NCI-H187 treated with DMSO at 0.1 percent for 48 hours (cell line): ENCODE data around the gene FUT8.
"Not testable (repeated sequence)": the region's sequence is repeated elsewhere in the genome, so short reads cannot be mapped to it uniquely, and the experiment has no call there.

Source experiments
- DNase-seq: peaks from one replicate; lab custom pipeline; 2025; lab: John Stamatoyannopoulos, UW

The FUT8 gene

DNA sequence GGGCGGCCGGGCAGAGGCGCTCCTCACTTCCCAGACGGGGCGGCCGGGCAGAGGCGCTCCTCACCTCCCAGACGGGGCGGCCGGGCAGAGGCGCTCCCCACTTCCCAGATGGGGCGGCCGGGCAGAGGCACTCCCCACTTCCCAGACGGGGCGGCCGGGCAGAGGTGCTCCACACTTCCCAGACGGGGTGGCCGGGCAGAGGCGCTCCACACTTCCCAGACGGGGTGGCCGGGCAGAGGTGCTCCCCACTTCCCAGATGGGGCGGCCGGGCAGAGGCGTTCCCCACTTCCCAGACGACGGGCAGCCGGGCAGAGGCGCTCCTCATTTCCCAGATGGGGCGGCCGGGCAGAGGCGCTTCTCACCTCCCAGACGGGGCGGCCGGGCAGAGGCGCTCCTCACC is 304.3 kb downstream of the FUT8 start:
- DNase-seq, result not testable (repeated sequence)

DNA sequence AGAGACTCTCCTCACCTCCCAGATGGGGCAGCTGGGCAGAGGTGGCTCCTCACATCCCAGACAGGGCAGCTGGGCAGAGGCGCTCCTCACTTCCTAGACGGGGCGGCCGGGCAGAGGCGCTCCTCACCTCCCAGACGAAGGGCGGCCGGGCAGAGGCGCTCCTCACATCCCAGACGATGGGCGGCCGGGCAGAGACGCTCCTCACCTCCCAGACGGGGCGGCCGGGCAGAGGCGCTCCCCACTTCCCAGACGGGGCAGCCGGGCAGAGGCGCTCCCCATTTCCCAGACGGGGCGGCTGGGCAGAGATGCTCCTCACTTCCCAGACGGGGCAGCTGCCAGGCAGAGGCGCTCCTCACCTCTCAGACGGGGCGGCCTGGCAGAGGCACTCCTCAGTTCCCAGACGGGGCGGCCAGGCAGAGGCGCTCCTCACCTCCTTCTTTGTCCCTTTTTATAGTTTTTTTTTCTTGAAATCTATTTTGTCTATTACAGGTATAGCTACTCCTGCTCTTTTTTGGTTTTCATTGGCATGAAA is 304.9 kb downstream of the FUT8 start:
- DNase-seq, result not testable (repeated sequence)

DNA sequence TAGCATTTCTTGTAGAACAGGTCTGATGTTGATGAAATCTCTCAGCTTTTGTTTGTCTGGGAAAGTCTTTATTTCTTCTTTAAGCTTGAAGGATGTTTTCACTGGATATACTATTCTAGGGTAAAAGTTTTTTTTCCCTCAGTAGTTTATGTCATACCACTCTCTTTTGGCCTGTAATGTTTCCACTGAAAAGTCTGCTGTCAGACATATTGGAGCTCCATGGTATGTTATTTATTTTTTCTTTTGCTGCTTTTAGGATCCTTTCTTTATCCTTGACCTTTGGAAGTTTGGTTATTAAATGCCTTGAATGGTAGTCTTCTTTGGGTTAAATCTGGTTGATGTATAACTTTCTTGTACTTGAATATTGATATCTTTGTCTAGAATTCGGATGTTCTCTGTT is 306.1 kb downstream of the FUT8 start:
- no peak for DNase-seq

DNA sequence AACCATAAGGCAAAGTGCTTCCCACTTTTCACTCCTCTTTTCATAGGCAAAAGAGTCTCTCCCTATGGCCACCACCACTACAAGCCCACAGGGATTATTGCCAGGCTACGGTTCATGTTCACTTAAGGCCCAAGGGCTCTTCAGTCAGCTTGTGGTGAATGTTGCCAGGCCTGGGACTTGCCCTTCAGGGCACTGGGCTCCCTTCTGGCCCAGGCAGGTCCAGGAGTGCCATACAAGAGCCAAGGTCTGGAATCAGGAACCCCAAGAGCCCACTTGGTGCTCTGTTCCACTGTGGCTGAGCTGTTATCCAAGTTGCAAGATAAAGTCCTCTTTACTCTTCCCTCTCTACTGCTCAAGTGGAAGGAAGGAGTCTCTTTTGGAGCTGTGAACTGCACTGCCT is 307.6 kb downstream of the FUT8 start:
- DNase-seq, result no peak

DNA sequence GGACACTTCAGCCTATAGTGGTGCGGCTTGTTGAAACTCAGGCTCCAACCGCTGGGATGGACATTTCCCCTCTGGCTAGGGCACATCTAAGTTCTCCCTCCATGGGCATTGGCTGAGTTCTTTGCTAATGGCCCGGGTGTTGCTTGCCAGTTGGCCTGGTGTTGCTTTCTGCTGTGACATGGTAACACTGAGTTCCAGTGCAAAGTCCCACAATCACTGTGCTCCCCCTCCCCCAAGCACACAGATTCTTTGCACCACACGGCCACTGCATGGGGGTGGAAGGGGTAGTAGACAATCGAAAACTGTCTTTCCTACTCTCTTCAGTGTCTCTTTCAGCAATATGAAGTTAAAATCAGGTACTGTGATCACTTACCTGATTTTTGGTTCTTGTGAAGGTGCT is 308.2 kb downstream of the FUT8 start:
- no peak for DNase-seq

DNA sequence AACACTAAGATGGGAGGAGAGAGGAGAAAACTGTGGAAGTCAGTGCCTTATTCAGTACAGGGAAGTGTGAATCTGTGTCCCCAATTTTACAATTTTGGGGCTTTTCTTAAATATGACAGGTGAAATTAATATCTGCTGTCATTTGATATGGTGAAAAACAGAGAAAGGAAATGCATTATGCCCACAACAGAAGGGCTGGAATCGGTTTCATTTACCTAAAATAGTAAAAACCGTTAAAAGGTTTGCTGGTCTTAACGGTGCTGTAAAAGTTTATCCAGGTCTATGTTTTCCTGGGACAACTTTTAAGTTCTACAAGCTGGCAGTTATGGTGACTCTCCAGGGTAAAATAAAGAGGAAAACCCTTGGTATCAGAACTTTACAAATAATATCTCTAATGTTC is 310.8 kb downstream of the FUT8 start:
- DNase-seq, result no peak

DNA sequence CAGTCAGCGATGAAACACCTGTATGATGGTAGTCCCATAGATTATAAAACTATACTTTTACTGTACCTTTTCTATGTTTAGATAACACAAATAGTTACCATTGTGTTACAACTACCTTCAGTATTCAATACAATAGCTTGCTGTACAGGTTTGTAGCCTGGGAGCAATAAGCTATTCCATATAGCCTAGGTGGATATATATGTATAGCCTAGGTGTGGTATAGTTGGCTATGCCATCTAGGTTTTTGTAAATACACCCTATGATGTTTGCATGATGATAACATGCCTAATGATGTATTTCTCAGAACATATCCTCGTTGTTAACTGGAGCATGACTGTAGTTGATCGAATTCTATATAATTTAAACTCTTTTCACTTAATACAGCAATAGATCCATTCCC is 316.1 kb downstream of the FUT8 start:
- no peak for DNase-seq

DNA sequence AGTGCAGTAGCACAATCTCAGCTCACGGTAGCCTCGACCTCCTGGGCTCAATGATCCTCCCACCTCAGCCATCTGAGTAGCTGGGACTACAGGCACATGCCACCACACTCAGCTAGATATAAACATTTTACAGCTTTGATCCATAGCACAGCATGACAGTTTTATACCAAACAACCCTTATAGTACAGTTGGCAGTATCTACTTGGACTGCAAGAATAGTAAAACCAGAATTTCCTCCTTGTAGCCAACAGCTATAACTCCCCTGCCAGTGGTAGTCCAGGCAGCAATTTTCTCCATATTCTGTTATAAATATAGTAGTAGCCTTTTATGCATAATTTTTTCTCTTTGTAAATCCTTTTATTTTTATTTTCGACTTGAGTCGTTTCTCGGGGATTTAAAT is 317.0 kb downstream of the FUT8 start:
- no peak for DNase-seq

DNA sequence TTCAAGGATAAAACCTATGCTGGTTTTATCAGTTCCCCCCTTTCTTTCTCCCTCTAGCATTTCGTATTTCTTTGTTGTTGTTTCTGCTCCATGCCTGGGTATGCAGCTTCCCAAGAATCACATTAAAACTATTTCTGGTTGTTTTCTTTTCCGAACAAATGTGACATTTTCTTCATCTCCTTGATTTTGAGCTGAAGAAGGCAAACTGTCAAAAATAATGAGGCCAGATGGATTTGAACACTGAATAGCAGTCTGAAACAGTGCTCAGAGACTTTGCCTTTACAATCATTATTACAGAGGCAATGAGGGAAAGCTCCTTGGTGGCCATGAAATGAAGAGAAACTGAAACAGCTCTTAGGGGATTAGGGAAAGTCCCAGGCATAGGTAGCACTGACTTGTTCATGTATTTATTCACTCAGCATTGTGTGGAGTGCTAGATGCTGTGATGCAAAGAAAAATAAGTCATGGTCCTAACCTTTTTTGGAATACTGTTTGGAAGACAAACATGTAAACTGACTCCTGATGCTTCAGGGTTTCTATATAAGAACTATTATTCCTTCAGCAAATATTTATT is 319.5 kb downstream of the FUT8 start:
- no peak for DNase-seq

DNA sequence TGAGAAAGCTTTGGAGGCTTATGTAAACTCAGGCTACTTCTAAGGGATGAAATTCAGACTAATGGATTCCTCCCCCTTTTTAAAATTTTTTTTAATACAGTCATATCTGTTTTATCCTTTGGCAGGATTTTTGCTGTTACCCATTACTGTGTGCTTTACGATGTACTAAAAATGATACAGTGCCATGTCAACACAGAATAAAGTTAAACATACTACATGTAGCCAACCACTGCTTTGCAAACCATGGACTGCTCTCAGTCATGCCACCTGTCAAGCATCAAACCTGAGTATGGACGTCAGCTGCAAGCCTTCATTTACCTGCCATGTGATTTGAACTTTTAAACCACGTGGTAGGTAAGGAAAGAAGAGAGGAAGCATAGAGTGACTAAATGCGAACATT is 325.8 kb downstream of the FUT8 start:
- no peak for DNase-seq

DNA sequence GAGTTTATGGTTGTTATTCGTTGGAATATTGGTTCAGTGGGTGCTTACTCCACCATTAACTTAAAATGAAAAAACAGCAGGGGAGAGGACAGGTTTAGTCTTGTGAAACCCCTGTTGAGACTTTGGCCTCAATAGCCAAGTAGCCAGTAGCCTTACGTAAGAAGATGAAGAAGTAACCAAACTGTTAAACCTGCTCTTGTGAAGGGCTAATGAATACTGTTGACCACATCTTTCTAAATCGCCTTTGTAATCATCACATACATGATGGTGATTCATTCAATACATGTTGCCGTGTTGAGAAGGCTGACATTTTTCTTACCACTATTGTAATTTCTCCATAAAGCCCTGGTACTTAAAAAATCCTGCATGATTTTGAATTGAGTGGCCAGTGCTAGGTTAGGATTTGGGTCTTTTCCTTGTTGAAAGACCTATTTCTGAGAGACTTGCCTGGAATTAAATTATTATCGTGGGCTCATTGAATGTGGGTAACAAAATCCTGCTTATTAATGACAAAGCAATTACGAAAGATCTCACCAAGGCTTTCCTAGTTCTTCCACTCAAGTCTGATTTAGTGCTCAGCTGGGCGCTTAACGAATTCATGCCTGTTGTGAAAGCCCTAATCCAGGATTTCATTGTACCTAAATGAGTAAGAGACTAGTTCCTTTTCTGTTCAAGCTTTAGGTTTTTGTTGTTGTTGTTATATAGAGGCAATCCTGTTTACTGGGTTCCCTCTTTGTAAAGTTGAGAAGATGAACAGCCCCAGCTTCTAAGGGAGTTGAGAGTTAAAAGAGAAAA is 333.1 kb downstream of the FUT8 start:
- no peak for DNase-seq

DNA sequence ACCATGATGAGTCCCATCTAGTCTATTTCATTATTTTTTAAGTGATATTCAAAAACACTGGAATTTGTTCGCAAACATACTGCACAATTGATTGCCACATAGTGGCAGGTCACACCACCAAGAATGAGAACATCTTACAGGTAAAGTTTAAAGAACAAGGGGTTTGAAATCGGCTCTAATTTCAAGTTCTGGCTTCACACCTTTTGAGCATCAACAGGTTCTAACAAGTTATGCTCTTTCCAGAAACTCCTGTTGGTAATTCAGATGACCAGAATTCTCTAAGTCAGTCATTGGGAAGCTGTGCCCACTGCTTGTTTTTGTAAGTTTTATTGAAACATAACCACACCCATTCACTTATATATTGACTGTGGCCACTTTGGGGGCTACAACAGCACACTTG is 336.3 kb downstream of the FUT8 start:
- DNase-seq, result no peak

DNA sequence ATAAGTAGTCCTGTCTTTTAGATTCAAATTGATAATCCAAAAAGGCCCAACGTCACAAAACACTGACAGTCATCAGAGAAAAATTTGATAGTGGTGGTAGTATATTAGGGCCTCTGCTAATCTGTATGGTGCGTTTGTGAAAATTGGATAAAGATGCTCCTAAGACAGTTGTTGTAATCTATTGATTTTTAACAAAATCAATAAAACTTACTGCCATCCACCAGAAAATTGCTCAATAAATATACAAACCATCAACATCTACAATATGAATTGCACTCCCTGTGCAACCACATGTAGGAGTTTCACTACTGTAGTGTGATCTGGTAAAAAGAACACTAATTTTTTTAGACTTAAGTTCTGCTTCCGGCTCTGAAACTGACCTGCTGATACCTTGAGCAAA is 336.8 kb downstream of the FUT8 start:
- no peak for DNase-seq

DNA sequence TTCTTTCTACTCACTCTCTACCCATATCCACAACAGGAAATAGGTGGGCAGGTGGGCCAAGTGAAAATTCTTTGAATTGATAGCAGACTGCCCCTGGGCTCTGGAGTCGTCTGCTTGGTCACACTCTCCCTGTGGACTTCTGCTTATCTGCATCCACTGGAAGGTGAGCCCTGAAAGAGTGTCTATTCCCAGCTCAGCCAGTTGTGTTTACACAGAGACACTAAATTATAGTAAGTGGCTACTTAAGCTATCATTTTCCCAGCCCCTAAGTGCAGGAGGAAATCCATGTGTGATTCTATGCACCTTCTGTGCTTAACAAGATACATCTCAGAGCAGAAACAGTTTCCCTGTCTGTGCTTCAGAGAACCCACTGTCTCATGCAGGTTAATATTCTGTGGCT is 338.4 kb downstream of the FUT8 start:
- DNase-seq, result peak; percentile 78

DNA sequence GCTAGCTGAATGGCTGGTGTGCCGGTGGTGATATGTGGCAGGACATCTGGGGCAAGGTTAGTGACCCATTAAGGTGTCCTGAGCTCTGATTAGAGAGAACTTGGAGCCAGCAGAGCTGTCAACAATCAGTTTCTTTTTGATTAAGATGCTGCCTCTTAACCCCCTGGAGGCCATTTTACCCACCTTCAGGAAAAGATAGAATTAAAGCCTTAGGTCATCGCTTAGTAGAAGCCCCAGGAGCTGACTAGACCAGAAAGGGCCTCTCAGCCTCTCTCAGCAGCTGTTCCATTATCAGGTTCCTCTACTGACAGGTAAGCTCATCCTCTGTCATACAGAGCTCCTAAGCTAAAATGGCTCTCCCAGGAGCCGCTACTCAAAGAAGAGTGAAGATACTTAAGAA is 339.0 kb downstream of the FUT8 start:
- no peak for DNase-seq

DNA sequence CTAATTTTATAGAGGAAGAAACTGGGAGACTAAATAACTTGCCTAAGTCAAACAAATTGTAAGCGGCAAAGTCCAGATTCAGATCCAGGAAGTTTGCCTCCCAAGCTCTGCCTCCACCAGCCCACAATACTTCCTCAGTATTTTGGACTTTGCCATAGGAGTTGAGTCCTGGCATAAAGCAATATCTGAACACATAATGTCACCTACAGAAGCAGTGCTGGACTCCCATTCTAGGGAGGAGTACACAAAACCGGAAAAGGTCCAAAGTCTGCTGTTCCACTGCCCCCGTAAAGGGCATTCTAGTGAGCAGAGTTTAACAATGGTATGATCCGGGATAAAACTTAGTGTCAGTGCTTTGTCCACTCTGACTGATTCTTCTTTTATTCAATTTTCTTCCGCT is 340.5 kb downstream of the FUT8 start:
- no peak for DNase-seq

DNA sequence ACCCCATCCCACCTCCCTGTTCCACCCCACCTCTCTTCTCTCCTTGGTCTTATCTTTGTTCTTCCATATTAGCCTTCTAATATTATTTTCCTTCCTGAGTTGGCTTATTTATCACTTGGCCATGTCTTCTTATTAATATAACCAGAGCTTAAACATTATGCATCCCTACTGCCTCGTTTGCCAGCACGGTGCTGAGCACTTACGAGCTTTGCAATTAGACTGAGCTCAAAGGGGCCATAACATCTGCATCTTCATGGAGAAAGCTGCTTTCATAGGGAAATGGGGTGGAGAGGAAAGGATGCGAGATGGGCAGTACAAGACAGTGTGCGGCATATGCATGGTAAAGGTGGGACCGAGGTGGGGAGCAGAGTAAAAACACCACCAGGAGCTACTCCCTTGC is 342.8 kb downstream of the FUT8 start:
- no peak for DNase-seq

DNA sequence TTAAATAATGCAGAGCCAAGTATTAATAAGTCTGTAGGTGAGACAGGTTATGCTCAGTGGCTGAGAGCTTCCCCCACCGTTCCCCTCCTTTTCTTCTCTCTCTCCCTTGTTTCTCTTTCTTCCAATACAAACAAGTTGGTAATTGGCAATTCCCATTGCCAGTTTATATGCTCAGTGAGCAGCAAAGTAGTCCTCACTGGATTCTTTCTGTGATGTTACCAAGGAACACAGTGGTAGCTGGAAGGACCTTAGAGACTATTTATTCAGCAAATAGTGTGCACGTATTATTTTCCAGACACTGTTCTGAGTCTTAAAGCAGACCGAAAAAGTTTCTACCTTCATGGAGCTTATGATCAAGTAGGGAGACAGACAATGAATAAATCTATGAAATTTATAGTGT is 344.4 kb downstream of the FUT8 start:
- no peak for DNase-seq

DNA sequence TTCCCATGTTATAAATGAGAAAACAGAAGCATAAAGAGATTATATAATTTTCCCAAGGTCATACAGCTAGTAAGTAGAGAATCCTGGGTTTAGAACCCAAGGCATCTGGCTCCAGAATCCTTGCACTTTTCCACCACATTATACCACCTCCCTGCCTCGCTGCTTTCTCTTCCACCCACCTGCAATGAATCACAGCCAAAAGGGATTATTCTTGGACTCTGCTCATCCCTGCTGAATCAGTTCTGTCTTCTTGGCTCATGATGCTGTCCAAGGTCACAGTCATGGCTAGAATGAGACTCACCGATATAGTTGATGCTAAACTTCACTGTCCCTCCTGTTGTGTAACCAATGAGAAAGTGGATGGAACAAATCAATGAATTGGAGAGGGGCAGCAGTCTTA is 356.6 kb downstream of the FUT8 start:
- no peak for DNase-seq

DNA sequence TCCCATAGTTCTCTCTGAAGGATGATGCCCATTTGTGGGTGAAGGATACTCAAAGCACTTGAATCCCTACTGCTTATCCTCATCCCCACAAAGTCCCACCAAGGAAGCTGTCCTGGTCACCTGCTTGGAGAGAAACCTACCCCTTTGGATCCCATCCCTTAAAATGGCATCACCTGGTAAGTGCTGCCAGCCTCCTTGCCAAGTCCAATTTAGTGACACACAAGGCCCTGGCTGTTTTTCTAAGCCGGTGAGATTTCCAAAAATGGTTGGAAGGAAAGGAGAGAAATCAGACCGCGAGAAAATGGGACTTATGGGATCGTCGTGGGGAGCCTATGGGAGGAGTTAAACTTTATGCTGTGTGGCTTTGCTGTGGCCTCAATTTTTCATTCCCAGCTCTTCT is 358.2 kb downstream of the FUT8 start:
- no peak for DNase-seq

DNA sequence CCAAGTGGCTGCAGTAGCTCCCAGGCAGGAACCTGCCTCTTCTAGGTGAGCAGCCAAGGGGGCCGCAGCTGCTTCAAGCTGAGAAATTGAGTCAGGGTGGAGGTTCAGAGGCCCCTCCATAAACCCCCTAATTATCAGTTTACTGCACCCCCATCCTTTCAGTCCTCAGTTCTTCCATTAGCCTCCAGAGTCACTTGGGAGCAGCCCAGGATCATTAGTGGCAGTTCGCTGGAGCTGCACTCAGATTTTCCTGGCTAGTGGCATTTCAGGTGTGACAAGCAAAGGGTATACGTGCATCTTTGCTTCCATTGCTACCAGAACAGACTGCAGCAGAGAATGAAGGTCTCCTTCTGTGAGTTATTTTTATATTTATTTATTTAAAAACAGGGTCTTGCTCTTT is 358.7 kb downstream of the FUT8 start:
- DNase-seq, result no peak

DNA sequence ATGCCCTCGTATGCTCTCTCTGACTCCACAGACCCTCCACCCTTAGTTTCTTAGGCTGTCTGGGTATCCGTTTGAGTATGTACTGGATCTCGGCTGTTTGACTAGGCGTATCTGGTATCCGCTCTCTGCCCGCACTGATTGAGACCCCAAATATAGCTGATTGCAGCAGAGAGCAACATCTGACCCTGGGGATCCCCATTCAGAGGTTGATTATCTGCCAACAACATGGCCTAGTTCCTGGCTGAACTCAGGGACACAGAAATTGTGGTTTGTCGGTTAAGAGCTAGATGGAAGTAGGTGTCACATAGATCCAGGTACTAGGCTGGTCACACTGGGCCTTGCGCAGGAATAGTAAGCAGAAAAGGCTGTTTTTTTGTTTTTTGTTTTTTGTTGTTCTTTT is 359.9 kb downstream of the FUT8 start:
- no peak for DNase-seq

DNA sequence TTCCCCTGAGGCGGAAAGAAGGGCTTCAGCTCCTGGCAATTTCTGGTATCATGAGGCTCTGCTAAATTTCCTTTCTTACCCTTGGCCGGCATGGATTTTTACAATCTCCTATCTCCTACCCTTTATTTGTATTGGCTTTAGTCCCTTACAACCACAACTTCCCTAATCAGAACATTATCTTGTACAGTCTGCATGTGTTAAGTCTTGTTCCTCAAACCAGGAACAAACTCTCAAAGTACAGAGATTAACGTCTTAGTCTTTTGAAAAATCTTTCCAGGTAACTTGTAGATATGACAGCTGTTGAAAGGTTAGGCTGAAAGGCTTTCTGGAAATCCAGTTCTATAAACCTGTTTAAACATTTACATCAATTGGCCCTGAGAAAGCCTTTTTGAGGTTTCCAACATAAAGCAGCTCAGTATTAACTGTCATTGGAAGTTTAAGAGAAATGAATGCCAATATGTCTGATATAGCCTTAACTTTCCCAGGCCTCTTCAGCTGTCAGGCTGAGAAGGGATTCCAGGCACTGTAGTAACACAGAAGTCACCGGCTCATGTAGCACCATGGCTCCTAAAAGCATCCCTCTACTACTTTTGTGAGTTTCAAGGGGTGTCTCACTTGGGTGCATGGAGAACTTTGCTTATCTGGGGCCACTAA is 360.5 kb downstream of the FUT8 start:
- DNase-seq, result no peak
